GM12874 (cell line): ENCODE results near the gene TCOF1.

Source experiments
- CTCF ChIP-seq: IDR thresholded peaks from 2 replicates; pipeline ENCODE4 v1.5.1; 2011; ENCODE audit warnings: low read depth, mild to moderate bottlenecking, control low read depth, low read length, moderate library complexity; ENCODE audit not compliant: insufficient read depth

TCOF1 gene

GRCh38 chr5:150313501-150313900, 44.0 kb upstream of the TCOF1 start:
- no peak for TF ChIP-seq CTCF

- TF ChIP-seq CTCF = no peak
These were observed 43.4 kb upstream of the TCOF1 start for GRCh38 chr5:150313921-150314716.

- TF ChIP-seq CTCF = no peak
These were observed 42.3 kb upstream of the TCOF1 start for GRCh38 chr5:150315245-150315644.

- no peak for TF ChIP-seq CTCF
These were observed 41.2 kb upstream of the TCOF1 start for GRCh38 chr5:150316320-150316719.

GRCh38 chr5:150317048-150318003, 40.2 kb upstream of the TCOF1 start:
- TF ChIP-seq CTCF = no peak

- TF ChIP-seq CTCF = no peak
These were observed 38.6 kb upstream of the TCOF1 start for GRCh38 chr5:150318613-150319483.

- no peak for TF ChIP-seq CTCF
These were observed 38.1 kb upstream of the TCOF1 start for GRCh38 chr5:150319484-150319790.
